Immature natural killer cell (primary cell): ENCODE results near the gene WBP1. TPM values are rescaled to one million over a fixed set of nuclear protein-coding genes. Genes with fewer than 3 reads are reported as not detected.
A peak's percentile ranks its signal among the peaks of the same experiment; 100 is the strongest.

Experiments used
- DNase-seq, 3 donors: peaks; one replicate each; pipeline ENCODE4 v3.0.0; 2022; ENCODE audit warnings: mixed read lengths in 1 of 3
- H3K27ac Mint-ChIP-seq, 6 donors: one replicate each; pipeline ENCODE4 v1.8.0; 2020; ENCODE audit warnings: mixed read lengths in 6 of 6, mild to moderate bottlenecking in 5 of 6, inconsistent platforms in 4 of 6, moderate library complexity in 3 of 6
- H3K27me3 Mint-ChIP-seq, 3 donors: one replicate each; pipeline ENCODE4 v1.8.0; 2020 to 2021; ENCODE audit warnings: low read depth in 3 of 3, mild to moderate bottlenecking in 3 of 3, mixed read lengths in 3 of 3, moderate library complexity in 3 of 3, inconsistent platforms in 1 of 3
- H3K36me3 Mint-ChIP-seq, 3 donors: one replicate each; pipeline ENCODE4 v1.8.0; 2020; ENCODE audit warnings: mixed read lengths in 3 of 3, inconsistent platforms in 2 of 3, mild to moderate bottlenecking in 2 of 3
- H3K4me1 Mint-ChIP-seq, 2 donors: one replicate each; pipeline ENCODE4 v1.8.0; 2020; ENCODE audit warnings: inconsistent platforms in 2 of 2, mild to moderate bottlenecking in 2 of 2, mixed read lengths in 2 of 2, moderate library complexity in 1 of 2
- H3K4me3 Mint-ChIP-seq, 5 donors: one replicate each; pipeline ENCODE4 v1.8.0; 2020; ENCODE audit warnings: mild to moderate bottlenecking in 5 of 5, mixed read lengths in 5 of 5, inconsistent platforms in 3 of 5, moderate library complexity in 3 of 5
- H3K9me3 Mint-ChIP-seq, 6 donors: one replicate each; pipeline ENCODE4 v1.8.0; 2020; ENCODE audit warnings: mild to moderate bottlenecking in 6 of 6, mixed read lengths in 6 of 6, inconsistent platforms in 4 of 6, moderate library complexity in 3 of 6
- polyA plus RNA-seq, 3 donors: library from polyadenylated mRNA; unstranded; fragments of 300-500 nt; fragmentation: Illumina TruSeq; gene quantifications; one replicate each; pipeline ENCODE4 v1.2.3, GENCODE V29; 2021

Gene WBP1
- polyA plus RNA-seq, 3 donors from 2014 or later = 45.6 to 56.1 (median 54.0) TPM

DNA sequence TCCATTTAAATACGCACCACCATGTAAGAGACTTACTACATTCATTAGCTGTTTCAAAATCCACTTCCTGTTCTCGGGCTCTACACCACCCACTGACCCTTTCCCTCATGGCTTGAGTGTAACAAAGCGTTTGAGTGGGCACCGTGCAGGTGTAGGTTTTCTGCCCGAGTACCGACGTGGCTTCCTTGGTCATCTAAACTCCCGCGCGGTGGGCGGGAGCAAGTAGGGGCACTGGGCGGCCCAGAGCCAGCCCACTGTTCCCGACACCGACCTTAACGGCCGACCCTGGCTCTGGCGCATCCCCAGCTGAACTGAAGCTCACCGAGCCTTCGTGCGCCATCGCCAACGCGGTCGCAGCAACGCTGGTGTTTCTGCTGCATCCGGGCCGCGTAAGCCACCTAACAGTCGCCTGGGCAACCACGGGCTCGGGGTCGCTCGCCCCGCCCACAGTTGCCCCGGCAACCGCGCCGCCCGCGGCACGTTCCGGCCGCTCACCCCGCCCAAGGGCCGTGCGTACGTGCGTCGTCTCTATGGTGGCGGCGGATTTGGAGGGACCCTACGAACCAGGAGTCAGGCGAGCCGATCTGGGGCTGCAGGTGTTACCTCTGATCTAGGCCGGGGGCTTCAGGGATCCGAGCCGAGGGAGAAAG lies 36.9 kb upstream of the WBP1 start, which contains the start of the genes C2orf81 and WDR54:
C2orf81 (minus strand) TSS at position 399 of the 650 bp plus-strand sequence; CDS start at position 340, 59 bp downstream.
WDR54 (plus strand) TSS at position 510 of the 650 bp plus-strand sequence. CDS start 424 bp downstream, outside the sequence.
- Mint-ChIP-seq H3K4me1 (peaks cover 22 to 24% of the 10 kb centered on the region in 2 donors), H3K27ac (peak within 1 kb of the TSS; percentile 95 to 99 (median 98)), H3K4me3 (peak within 1 kb of the TSS; percentile 94 to 100 (median 99)), H3K36me3 (peaks cover 0 to 4% (median 0%) of the 10 kb centered on the region in 3 donors), H3K27me3 (peaks cover 6 to 14% (median 13%) of the 10 kb centered on the region in 3 donors), H3K9me3 (no peaks in the 10 kb centered on the region)
- DNase-seq = peak; percentile 97

DNA sequence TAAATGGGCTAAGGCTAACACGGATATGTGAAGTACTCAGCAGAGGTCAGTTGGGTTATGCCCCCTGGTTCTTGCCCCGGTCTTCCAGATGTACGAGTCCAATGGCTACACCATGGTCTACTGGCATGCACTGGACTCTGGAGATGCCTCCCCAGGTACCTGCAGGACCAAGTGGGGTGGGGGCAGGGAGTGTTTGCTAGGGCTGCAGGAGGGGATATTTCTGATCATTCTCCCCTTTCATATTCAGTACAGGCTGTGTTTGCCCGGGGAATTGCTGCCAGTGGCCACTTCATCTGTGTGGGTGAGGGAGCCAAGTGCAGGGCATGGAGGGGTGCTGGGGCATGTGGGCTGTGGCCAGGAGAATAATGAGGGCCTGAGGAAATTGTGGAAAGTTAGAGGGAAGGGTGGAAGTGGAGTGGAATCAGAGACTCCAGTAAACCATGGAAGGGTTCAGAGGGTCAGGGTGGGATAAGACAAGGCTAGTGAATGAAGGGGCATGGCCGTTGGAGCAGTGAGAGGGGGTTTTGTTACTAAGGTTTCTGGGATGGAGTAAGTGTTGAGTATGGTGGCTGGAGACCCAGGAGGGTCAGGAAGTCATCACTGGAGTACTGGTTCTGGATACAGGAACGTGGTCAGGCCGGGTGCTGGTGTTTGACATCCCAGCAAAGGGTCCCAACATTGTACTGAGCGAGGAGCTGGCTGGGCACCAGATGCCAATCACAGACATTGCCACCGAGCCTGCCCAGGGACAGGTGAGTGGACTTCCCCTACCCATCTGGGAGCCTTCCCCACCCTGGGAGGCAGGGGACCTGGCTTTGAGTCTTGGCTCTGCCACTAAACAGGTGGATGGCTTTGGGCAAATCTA lies 34.8 kb upstream of the WBP1 start:
- no peak for DNase-seq
- Mint-ChIP-seq H3K27ac (peak overlapping the region; percentile 85 to 99 (median 96)), H3K27me3 (peaks cover 6 to 14% (median 13%) of the 10 kb centered on the region in 3 donors), H3K9me3 (no peaks in the 10 kb centered on the region), H3K36me3 (peaks cover 0 to 12% (median 5%) of the 10 kb centered on the region in 3 donors), H3K4me3 (peak overlapping the region; percentile 94 to 100 (median 99)), H3K4me1 (peaks cover 22 to 24% of the 10 kb centered on the region in 2 donors)

DNA sequence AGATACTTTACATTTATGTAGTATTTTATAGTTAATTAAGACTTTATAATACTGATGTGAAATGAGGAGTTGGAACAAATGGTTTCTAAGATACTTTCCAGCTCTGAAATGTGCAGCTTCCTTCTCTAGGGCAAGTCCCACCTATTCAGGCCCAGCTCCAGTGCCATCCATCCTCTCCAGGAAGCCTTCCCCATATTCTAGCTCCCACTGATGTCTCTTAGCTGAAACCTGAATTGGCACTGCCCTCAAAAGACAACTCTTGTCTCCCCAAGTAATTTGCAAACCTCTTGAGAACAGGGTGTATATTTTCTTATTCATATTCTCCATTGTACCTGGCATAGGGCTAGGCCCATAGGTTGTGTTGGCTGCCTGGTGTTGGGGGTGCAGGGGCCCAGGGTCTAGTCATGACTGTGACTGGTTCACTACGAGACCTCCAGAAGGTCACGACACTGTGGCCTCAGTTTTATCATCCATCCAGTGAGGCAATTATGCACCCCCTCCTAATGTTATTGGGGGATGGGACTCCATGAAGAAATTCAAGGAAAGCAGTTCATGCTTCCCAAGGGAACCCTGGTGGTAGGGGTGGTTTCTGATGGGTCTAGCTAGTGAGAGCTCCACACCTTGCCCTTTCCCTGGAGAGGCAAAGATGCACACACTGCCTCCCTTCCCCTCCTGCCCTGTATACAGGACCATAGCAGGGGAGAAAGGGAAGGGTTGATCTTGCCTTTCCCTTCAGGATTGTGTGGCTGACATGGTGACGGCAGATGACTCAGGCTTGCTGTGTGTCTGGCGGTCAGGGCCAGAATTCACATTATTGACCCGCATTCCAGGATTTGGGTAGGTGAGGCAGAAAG lies 33.9 kb upstream of the WBP1 start:
- peak overlapping the region in 5 of 6 donors; percentile 45 to 73 (median 57) for H3K27ac Mint-ChIP-seq
- DNase-seq = no peak
- peaks cover 22 to 24% of the 10 kb centered on the region in 2 donors for H3K4me1 Mint-ChIP-seq
- peaks cover 6 to 14% (median 13%) of the 10 kb centered on the region in 3 donors for H3K27me3 Mint-ChIP-seq
- peak overlapping the region in 1 of 5 donors; percentile 45 for H3K4me3 Mint-ChIP-seq
- no peaks in the 10 kb centered on the region for H3K9me3 Mint-ChIP-seq
- peaks cover 0 to 17% (median 6%) of the 10 kb centered on the region in 3 donors for H3K36me3 Mint-ChIP-seq

DNA sequence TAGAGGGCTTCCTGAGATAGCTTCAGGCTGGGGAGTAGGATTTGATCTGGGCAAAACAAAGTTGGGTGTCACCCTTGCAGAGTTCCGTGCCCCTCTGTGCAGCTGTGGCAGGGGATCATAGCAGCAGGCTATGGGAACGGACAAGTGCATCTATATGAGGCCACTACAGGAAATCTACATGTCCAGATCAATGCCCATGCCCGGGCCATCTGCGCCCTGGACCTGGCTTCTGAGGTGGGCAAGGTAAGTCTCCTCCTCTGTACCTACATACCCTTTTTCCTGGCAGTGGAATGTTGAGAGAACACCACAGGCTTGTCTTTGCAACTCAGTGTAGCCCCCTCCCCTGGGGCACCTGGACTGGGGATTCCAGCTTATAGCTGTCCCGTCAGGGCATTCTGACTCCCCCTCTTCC lies 33.2 kb upstream of the WBP1 start:
- DNase-seq = no peak
- peaks cover 6 to 14% (median 13%) of the 10 kb centered on the region in 3 donors for H3K27me3 Mint-ChIP-seq
- H3K27ac Mint-ChIP-seq = peak overlapping the region in 2 of 6 donors; percentile 38 to 45
- H3K4me3 Mint-ChIP-seq = no peak overlapping the region
- H3K4me1 Mint-ChIP-seq = peaks cover 22 to 24% of the 10 kb centered on the region in 2 donors
- H3K9me3 Mint-ChIP-seq = no peaks in the 10 kb centered on the region
- peaks cover 0 to 21% (median 8%) of the 10 kb centered on the region in 3 donors for H3K36me3 Mint-ChIP-seq

DNA sequence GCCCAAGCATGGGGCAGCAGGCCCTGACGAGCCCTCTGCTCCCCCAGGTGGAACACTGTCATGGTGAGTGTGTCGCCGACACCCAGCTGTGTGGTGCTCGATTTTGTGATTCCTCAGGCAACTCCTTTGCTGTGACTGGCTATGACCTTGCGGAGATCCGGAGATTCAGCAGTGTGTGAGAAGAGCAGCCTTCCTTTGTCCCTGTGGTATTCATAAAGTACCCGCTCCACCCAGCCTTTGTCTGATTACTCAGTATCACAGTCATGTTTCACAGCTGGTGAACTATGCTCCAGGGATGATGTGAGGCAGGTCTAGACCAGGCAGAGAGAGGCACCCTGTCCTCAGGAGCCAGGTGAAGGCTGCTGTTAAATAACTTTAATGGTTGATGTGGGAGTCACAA lies 32.7 kb upstream of the WBP1 start:
- Mint-ChIP-seq H3K4me1 (peaks cover 17 to 24% of the 10 kb centered on the region in 2 donors), H3K9me3 (no peaks in the 10 kb centered on the region), H3K27me3 (peaks cover 6 to 14% (median 13%) of the 10 kb centered on the region in 3 donors), H3K36me3 (peaks cover 0 to 21% (median 8%) of the 10 kb centered on the region in 3 donors), H3K27ac (peak overlapping the region in 3 of 6 donors; percentile 14 to 48 (median 40)), H3K4me3 (no peak overlapping the region)
- DNase-seq = no peak

DNA sequence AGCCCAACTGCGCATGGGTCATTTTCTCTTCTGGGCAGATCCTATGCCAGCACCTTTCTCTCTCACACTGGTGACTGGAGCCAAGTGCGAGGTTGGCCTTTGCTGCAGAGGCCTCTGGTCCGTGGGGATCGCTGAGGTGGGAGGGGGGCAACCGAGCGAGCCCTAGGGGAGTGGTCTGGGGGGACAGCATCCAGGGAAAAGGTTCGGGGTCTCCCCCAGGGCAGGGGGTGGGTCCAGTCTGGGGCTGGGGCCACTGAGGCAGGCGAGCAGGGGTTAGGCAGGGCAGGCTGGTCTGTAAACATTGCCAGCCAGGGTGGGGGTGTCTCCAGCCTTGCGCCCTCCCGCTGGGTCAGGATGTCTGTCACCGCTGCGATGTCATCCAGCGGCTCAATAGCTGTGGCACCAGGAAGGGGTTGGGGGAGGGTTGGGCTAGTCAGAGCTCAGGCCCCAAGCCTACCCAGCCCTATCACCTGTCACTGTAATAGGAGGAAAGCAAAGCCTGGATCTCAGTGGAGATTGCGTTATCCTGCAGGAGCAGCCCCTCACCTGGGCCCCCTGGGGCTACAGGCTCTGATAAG lies 32.0 kb upstream of the WBP1 start:
- Mint-ChIP-seq H3K4me3 (no peak overlapping the region), H3K9me3 (no peaks in the 10 kb centered on the region), H3K36me3 (peaks cover 0 to 21% (median 8%) of the 10 kb centered on the region in 3 donors), H3K27ac (no peak overlapping the region), H3K27me3 (peaks cover 6 to 10% (median 10%) of the 10 kb centered on the region in 3 donors), H3K4me1 (peaks cover 13 to 19% of the 10 kb centered on the region in 2 donors)
- DNase-seq = no peak

DNA sequence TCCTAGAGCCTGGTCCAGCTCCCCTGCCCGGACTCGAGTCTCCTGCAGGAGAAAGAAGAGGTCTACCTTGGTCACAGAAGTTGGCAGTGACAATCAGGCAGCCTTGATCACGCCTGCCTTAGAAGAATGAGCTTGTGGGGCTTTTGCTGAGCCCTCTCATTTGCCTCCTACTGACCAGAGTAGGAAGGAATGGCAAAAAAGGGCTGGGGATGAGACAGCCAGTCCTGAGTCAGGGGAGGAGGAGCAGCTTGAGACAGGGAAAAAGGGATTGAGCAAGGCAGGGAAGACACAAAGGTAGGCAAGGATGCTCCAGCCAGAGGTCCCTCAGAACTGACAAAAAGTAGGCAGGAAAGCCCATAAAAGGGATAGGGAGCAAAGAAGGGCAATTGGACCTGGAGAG lies 30.7 kb upstream of the WBP1 start:
- peaks cover 5 to 7% of the 10 kb centered on the region in 2 donors for H3K4me1 Mint-ChIP-seq
- peaks cover 0 to 21% (median 8%) of the 10 kb centered on the region in 3 donors for H3K36me3 Mint-ChIP-seq
- no peaks in the 10 kb centered on the region for H3K9me3 Mint-ChIP-seq
- peak overlapping the region in 3 of 6 donors; percentile 14 to 68 (median 57) for H3K27ac Mint-ChIP-seq
- no peak for DNase-seq
- H3K4me3 Mint-ChIP-seq = no peak overlapping the region
- peaks cover 0 to 3% (median 0%) of the 10 kb centered on the region in 3 donors for H3K27me3 Mint-ChIP-seq

DNA sequence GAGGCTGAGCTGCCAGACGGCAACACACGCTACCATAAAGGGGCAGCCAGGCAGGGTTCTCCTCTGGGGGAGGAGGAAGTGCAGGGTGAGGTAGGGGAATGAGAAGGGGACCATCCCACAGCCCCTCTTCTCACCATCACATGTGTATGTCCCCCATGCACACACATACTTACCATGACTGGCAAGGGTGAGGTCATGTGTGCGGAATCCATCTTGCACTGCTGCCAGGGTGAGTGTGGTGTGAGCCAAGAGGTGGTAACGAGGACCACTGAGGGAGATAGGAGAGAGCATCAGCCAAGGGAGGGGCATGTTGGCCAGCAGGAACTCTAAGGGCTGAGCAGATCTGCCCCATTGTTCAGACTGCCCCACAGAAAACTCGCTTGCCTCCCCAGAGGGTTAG lies 29.6 kb upstream of the WBP1 start:
- Mint-ChIP-seq H3K27me3 (peaks cover 0 to 3% (median 0%) of the 10 kb centered on the region in 3 donors), H3K4me3 (no peak overlapping the region), H3K36me3 (peaks cover 0 to 21% (median 8%) of the 10 kb centered on the region in 3 donors), H3K4me1 (no peaks in the 10 kb centered on the region), H3K27ac (no peak overlapping the region), H3K9me3 (no peaks in the 10 kb centered on the region)
- DNase-seq = no peak

DNA sequence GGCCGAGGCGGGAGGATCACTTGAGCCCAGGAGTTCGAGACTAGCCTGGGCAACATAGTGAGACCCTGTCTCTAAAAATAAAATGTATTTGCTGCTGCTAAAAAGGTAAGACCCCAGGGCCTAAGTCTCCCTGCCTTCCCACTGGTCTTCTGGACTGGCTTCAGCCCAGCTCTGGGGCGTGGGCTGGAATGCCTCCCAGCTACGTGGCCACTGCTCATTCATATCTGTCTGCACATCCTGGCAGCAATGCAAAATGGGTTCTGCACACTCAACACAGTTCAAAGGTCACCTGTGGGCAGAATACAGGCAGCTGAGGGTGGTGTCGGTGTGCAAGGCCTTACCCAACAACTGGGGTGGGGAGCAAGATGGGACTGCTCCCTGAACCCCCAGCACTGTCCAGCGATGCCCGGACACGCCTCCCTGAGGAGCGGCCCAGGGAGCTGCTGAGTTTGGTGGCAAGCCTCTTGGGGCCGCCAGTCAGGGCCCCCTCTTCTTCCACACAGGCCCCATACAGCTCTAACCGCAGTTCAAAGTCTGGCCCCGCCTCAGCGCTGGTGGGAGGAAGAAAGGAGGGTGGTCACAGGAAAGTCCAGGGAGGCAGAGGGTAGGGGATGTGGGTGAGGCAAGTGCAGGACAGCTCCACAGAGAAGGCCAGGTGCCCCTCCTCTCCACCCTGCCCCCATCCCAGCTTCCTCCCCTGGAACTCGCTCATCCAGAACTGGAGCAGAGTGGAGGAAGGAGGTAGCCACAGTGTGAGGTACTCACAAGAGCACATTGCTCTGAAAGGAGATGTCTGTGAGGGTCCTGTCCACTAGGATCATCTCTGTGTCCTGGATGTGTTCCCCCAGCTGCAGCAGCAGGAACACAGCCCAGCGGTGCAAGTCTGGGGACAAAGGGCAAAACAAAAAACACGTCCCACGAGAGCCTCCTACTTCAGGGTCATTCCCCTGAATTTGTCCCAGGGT lies 28.5 kb upstream of the WBP1 start:
- Mint-ChIP-seq H3K27ac (peak overlapping the region in 1 of 6 donors; percentile 53), H3K27me3 (peaks cover 0 to 3% (median 0%) of the 10 kb centered on the region in 3 donors), H3K4me3 (no peak overlapping the region), H3K4me1 (no peaks in the 10 kb centered on the region), H3K9me3 (no peaks in the 10 kb centered on the region), H3K36me3 (peaks cover 0 to 21% (median 8%) of the 10 kb centered on the region in 3 donors)
- no peak for DNase-seq

DNA sequence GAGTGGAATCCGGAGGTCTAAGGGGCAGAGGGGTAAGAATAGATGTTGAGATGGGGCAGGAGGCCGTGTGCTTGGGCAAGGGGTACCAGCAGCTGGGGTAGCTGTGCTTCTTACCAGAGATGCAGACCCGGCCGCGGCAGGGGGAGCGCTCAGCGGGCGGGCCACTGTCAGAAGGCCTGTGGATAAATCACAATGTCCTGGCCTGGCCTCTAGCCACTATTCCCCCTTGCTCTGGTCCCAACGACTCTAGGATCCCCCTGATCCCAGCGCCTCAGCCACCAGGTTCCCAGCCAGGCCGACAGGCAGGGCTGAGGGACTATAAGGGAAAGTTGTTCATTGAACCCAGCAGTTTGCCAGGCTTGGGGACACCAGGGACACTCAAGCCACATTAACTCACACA lies 27.7 kb upstream of the WBP1 start:
- Mint-ChIP-seq H3K4me3 (no peak overlapping the region), H3K27me3 (peaks cover 0 to 2% (median 0%) of the 10 kb centered on the region in 3 donors), H3K27ac (no peak overlapping the region), H3K36me3 (peaks cover 0 to 19% (median 8%) of the 10 kb centered on the region in 3 donors), H3K9me3 (no peaks in the 10 kb centered on the region), H3K4me1 (no peaks in the 10 kb centered on the region)
- no peak for DNase-seq

DNA sequence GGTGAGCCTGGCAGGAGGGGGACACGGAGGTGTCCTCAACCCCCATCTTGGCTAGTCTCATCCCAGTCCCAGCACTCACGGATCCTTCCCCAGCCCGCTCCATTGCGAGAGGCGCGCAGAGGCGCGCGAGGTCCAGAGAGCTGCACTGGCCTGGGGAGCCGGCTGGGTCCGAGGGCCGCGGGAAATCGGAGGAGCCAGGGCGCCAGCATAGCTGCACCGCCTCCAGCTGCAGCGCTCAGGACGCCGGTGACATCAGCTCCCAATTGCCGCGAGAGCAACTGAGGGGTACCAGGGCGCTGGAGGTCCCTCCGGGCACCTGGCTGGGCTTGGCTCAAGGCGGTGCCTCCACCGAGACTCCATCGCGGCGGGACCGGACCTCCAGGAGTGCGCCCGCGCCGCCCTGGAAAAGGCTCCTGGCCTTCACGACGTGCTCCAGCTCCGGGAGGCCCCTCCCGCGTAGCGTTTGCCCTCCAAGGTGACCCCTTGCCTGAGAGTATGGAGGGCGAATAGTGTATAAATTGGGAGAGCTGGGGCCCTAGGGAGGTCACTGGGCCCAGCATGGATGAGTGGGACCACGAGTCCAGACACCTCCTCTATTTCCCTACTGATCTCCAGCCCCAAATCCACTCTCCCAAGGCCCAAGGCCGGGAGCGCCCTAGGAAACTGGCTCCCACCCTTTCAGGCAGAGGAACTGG lies 22.0 kb upstream of the WBP1 start:
- Mint-ChIP-seq H3K4me3 (no peak overlapping the region), H3K9me3 (no peaks in the 10 kb centered on the region), H3K4me1 (peaks cover 22 to 23% of the 10 kb centered on the region in 2 donors), H3K27me3 (peaks cover 2 to 5% (median 2%) of the 10 kb centered on the region in 3 donors), H3K36me3 (no peaks in the 10 kb centered on the region), H3K27ac (no peak overlapping the region)
- DNase-seq = no peak
